NB4 (cell line): Measurements from ENCODE around the gene MAP4.

ENCODE experiments used
- DNase-seq: peaks from one replicate; pipeline ENCODE4 v3.0.0; 2010; ENCODE audit warnings: low read depth
- H3K4me3 ChIP-seq: one replicate; pipeline ENCODE4 v1.5.1; 2011; ENCODE audit warnings: mild to moderate bottlenecking, low read depth, low read length, moderate library complexity
- CTCF ChIP-seq: IDR thresholded peaks from one replicate; pipeline ENCODE4 v1.5.1; 2012; ENCODE audit warnings: low read depth, low read length
- MAX ChIP-seq: IDR thresholded peaks from 2 replicates; pipeline ENCODE4 v1.6.1; 2011; ENCODE audit warnings: low read depth, low read length
- MYC ChIP-seq: IDR thresholded peaks from 2 replicates; pipeline ENCODE4 v1.6.1; 2011; ENCODE audit warnings: low read depth, low read length
- POLR2A ChIP-seq: IDR thresholded peaks from 2 replicates; pipeline ENCODE4 v1.6.1; 2011; ENCODE audit warnings: mild to moderate bottlenecking; ENCODE audit not compliant: insufficient read length; ENCODE audit errors: extremely low read depth

Gene MAP4

GRCh38 chr3:47950453-47951169 is 65.6 kb downstream of the MAP4 start:
- TF ChIP-seq CTCF (no peak), POLR2A (no peak), MYC (no peak), MAX (no peak)
- no peak overlapping the region for H3K4me3 ChIP-seq
- no peak for DNase-seq

GRCh38 chr3:47949979-47950378 is 66.2 kb downstream of the MAP4 start:
- no peak for DNase-seq
- H3K4me3 ChIP-seq = no peak overlapping the region
- TF ChIP-seq POLR2A (no peak), MAX (no peak), CTCF (no peak), MYC (no peak)

GRCh38 chr3:47940232-47940631 is 76.0 kb downstream of the MAP4 start:
- peak; percentile 13 for DNase-seq
- TF ChIP-seq CTCF (no peak), POLR2A (no peak), MYC (no peak), MAX (no peak)
- H3K4me3 ChIP-seq = no peak overlapping the region

- no peak for DNase-seq
- TF ChIP-seq MYC (no peak), MAX (no peak), POLR2A (no peak), CTCF (no peak)
- H3K4me3 ChIP-seq = no peak overlapping the region
Measured at GRCh38 chr3:47932421-47932820, 83.8 kb downstream of the MAP4 start.

GRCh38 chr3:47930979-47931378 is 85.2 kb downstream of the MAP4 start:
- no peak for DNase-seq
- TF ChIP-seq MYC (no peak), POLR2A (no peak), MAX (no peak), CTCF (no peak)

More at GRCh38 chr3:47930979-47931378, 85.2 kb downstream of the MAP4 start:
- no peak overlapping the region for H3K4me3 ChIP-seq
